ENCODE data around the gene TRPV4. TPM values are rescaled to one million over a fixed set of nuclear protein-coding genes. Genes with fewer than 3 reads are reported as not detected.

The TRPV4 gene
- total RNA-seq, 1 donor from 2014 or later: 5.6 TPM

DNA sequence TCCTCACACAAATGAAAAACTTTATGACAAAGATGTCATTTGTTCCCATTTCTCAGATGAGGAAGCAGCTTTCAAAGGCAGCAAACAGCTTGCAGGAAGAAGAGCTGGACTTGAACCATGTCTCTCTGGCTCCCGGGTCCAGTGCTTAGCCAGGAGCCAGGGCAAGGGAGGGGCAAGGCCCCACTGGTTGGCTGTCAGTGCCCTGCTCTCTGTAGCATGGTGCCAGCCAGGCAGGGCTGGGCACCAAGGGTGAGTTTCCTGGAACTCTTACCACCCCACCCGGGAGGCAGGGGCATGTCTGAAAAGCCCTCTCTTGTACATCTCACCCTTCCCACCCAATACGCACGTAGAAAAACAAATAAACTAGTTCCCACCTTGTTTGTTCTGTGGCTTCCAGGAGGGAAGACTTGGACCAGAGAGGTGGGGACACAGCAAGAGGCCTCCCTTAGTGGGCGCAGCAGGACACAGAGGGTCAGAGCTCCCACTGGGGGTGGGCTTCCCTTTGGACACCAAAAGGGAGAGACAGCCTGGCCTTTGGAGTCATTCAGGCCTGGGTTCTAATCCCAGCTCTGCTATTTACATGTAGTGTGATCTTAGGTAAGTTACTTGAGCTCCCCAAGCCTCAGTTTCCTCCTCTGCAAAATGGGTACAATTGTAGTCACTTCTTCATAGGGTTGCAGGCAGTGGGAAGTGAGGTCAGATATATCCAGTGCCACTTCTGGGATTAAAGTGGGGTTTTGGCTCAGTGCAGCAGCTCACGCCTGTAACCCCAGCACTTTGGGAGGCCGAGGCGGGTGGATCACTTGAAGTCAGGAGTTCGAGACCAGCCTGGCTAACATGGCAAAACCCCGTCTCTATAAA is 17.2 kb downstream of the TRPV4 start:
- H3K27ac ChIP-seq: no peak overlapping the region
- DNase-seq (ENCODE audit: extremely low spot score in 2 of 2): no peak
- H3K36me3 ChIP-seq: no peaks in the 10 kb centered on the region
- intact Hi-C loops (cut with DNase I): no loop called here
- no peaks in the 10 kb centered on the region for H3K9me3 ChIP-seq
- H3K4me1 ChIP-seq: peaks cover 6% of the 10 kb centered on the region
- no peak for TF ChIP-seq POLR2A (IDR thresholded peaks at IDR 0.05)
- TF ChIP-seq, protein P1, sequence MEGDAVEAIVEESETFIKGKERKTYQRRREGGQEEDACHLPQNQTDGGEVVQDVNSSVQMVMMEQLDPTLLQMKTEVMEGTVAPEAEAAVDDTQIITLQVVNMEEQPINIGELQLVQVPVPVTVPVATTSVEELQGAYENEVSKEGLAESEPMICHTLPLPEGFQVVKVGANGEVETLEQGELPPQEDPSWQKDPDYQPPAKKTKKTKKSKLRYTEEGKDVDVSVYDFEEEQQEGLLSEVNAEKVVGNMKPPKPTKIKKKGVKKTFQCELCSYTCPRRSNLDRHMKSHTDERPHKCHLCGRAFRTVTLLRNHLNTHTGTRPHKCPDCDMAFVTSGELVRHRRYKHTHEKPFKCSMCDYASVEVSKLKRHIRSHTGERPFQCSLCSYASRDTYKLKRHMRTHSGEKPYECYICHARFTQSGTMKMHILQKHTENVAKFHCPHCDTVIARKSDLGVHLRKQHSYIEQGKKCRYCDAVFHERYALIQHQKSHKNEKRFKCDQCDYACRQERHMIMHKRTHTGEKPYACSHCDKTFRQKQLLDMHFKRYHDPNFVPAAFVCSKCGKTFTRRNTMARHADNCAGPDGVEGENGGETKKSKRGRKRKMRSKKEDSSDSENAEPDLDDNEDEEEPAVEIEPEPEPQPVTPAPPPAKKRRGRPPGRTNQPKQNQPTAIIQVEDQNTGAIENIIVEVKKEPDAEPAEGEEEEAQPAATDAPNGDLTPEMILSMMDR (IDR thresholded peaks at IDR 0.05): no peak
- TF ChIP-seq POLR2AphosphoS5 (IDR thresholded peaks at IDR 0.05; ENCODE audit: insufficient read depth in 1 of 2, low read depth in 1 of 2): no peak
- H3K4me3 ChIP-seq: no peak overlapping the region
- no peaks in the 10 kb centered on the region for H3K27me3 ChIP-seq

DNA sequence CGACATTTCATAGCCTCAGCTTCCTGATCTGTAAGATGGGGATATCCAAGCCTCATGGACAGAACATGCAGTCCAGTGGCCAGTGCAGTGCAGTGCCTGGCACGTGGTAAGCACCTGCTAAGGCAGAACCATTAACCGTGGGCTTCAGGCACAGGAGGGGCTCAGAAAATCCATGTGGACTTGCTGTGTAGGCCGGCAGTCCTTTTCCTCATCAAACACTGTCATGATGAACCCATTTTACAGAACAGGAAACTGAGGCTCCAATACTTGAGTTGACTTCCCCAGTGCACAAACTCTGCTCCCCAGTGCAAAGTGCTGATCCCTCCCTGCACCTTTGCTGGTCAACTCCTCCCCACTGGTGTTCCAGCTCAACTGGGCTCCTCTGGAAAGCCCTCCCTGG is 18.0 kb downstream of the TRPV4 start:
- Histone ChIP-seq H3K9me3 (no peaks in the 10 kb centered on the region), H3K27ac (no peak overlapping the region), H3K4me1 (peaks cover 6% of the 10 kb centered on the region), H3K27me3 (no peaks in the 10 kb centered on the region), H3K4me3 (no peak overlapping the region), H3K36me3 (no peaks in the 10 kb centered on the region)
- TF ChIP-seq, protein P1 (IDR thresholded peaks at IDR 0.05): no peak
- DNase-seq (ENCODE audit: extremely low spot score in 2 of 2): no peak
- intact Hi-C loops (cut with DNase I): no loop called here

DNA sequence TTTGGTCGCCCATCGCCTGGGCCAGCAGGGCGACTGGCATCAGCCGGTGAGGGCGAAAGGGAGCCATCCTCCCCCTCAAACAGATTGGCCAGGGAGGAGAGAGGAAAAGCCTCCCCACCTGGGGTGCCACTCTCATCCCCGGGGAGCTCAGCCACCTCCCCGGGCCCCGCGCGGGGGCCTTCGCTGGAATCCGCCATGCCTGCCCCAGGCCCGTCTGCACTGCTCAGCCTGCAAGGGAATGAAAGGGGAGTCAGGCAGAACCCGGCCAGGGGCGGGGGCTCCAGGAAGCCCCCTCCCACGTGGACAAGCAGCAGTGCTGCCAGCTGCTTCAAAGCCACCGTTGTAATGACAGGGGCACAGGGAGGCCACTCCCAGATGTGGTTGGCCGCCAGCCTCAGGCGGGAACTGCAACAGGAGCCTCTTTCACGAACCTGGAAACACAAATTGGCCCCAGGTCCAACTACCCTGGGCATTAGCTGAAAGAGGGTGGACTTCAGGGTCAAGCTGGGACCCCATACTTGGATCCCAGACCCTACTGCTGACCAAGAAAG is 18.5 kb downstream of the TRPV4 start:
- no peaks in the 10 kb centered on the region for H3K27me3 ChIP-seq

DNA sequence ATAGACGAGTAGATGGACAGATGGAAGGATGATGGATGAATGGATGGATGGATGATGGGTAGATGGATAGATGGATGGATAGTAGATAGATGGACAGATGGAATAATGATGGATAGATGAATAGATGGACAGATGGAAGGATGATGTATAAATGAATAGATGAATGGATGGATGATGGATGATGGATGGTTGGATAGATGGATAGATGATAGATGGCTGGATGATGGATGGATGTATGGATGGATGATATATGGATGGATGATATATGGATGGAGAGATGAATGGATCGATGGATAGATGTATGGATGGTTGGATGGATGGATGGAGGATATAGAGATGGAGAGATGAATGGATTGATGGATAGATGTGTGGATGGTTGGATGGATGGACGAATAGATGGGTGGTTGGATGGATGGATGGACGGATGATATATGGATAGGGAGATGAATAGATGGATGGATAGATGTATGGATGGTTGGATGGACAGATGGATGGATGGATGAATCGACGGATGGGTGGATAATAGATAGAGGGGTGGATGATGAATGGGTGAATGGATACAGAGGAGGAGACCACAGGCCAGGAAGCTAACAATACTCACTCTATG is 19.3 kb downstream of the TRPV4 start:
- Histone ChIP-seq H3K4me3 (no peak overlapping the region), H3K9me3 (no peaks in the 10 kb centered on the region), H3K4me1 (peaks cover under 1% of the 10 kb centered on the region), H3K27me3 (no peaks in the 10 kb centered on the region), H3K36me3 (no peaks in the 10 kb centered on the region), H3K27ac (no peak overlapping the region)
- TF ChIP-seq POLR2AphosphoS5 (IDR thresholded peaks at IDR 0.05; ENCODE audit: insufficient read depth in 1 of 2, low read depth in 1 of 2): no peak
- no peak for TF ChIP-seq POLR2A (IDR thresholded peaks at IDR 0.05)
- TF ChIP-seq, protein P1 (IDR thresholded peaks at IDR 0.05): no peak
- no peak for DNase-seq (ENCODE audit: extremely low spot score in 2 of 2)
- intact Hi-C loops (cut with DNase I): no loop called here

More for the DNA sequence above, 18.5 kb downstream of the TRPV4 start:
- Histone ChIP-seq H3K27ac (no peak overlapping the region), H3K4me3 (no peak overlapping the region), H3K9me3 (no peaks in the 10 kb centered on the region), H3K4me1 (peaks cover 6% of the 10 kb centered on the region), H3K36me3 (no peaks in the 10 kb centered on the region)
- DNase-seq (ENCODE audit: extremely low spot score in 2 of 2): no peak
- TF ChIP-seq POLR2AphosphoS5 (IDR thresholded peaks at IDR 0.05; ENCODE audit: insufficient read depth in 1 of 2, low read depth in 1 of 2) (no peak), POLR2A (IDR thresholded peaks at IDR 0.05) (no peak)
- TF ChIP-seq, protein P1 (IDR thresholded peaks at IDR 0.05): no peak
- intact Hi-C loops (cut with DNase I): no loop called here

DNA sequence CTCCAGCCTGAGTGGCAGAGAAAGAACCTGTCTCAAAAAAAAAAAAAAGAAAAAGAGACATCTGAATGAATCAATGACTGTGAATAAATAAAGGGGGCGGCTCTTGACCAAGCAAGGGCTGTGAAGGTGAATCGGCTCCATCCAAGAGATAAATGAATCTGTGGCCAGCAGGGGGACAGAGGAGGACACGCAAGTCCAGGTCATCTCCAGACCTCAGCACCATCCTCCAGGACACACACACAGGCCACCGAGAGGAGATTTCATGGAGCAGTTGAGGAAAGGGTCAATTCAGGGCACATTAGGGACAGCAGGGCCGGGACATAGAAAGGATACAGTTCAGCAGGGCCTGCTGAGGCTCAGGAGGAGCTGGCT is 21.6 kb downstream of the TRPV4 start:
- intact Hi-C loops (cut with DNase I): no loop called here
- TF ChIP-seq POLR2A (IDR thresholded peaks at IDR 0.05) (no peak), POLR2AphosphoS5 (IDR thresholded peaks at IDR 0.05; ENCODE audit: insufficient read depth in 1 of 2, low read depth in 1 of 2) (no peak)
- TF ChIP-seq, protein P1 (IDR thresholded peaks at IDR 0.05): no peak
- H3K36me3 ChIP-seq: no peaks in the 10 kb centered on the region
- no peak overlapping the region for H3K27ac ChIP-seq
- H3K4me3 ChIP-seq: no peak overlapping the region
- H3K9me3 ChIP-seq: no peaks in the 10 kb centered on the region
- H3K4me1 ChIP-seq: no peaks in the 10 kb centered on the region
- DNase-seq (ENCODE audit: extremely low spot score in 2 of 2): no peak
- H3K27me3 ChIP-seq: no peaks in the 10 kb centered on the region

Measured in vagina (tissue), 2 donors.